K562 (cell line): Measurements from ENCODE around the gene SPINK7.

Experiments used
- HMG20B ChIP-seq: fragments of 250-450 bp; sonication (Bioruptor Pico); IDR thresholded peaks from 2 replicates; pipeline ENCODE4 v1.5.0; 2021; ENCODE audit warnings: mild to moderate bottlenecking
- JUN ChIP-seq, 2 experiments: sonication (generic) in 1 of 2; formaldehyde crosslinking in 1 of 2; IDR thresholded peaks; 2 replicates each; pipeline versions ENCODE4 v1.6.1 to v1.8.0; 2012 to 2022; ENCODE audit warnings: borderline replicate concordance in 2 of 2, mild to moderate bottlenecking in 2 of 2, improper control_type of control experiment in 1 of 2, low read depth in 1 of 2, low read length in 1 of 2, missing genetic modification reagents in 1 of 2
- L3MBTL2 ChIP-seq: fragments of 450-650 bp; IDR thresholded peaks from 2 replicates; pipeline ENCODE4 v1.6.1; 2016; ENCODE audit warnings: mild to moderate bottlenecking, moderate library complexity
- MAZ ChIP-seq, 2 experiments: fragments of 450-650 bp in 1 of 2; sonication (generic) in 1 of 2; formaldehyde crosslinking; IDR thresholded peaks in 1 of 2; conservative IDR thresholded peaks in 1 of 2; 2 replicates each; pipeline versions ENCODE4 v1.4.0 to v1.5.0; 2020; ENCODE audit warnings: mild to moderate bottlenecking in 1 of 2, missing genetic modification reagents in 1 of 2
- POLR2A ChIP-seq: fragments of 450-650 bp; conservative IDR thresholded peaks from 2 replicates; pipeline ENCODE4 v1.6.1; 2016
- POU5F1 ChIP-seq: fragments of 150-350 bp; IDR thresholded peaks from 2 replicates; pipeline ENCODE4 v1.6.1; 2014; ENCODE audit warnings: borderline replicate concordance, low read length, low read depth, mild to moderate bottlenecking; ENCODE audit not compliant: partially characterized antibody
- PRPF4 ChIP-seq: fragments of 200-400 bp; formaldehyde crosslinking; IDR thresholded peaks from one replicate; pipeline ENCODE4 v1.6.1; 2017; ENCODE audit warnings: low read length, low read depth, mild to moderate bottlenecking; ENCODE audit not compliant: insufficient read depth, poor library complexity, severe bottlenecking
- RBM22 ChIP-seq: fragments of 200-400 bp; formaldehyde crosslinking; IDR thresholded peaks from 2 replicates; pipeline ENCODE4 v1.6.1; 2018; ENCODE audit warnings: low read length, low read depth; ENCODE audit not compliant: poor library complexity, severe bottlenecking
- TF ChIP-seq, protein P1 (sequence below), 3 experiments: IDR thresholded peaks in 2 of 3; conservative IDR thresholded peaks in 1 of 3; 2 replicates each; pipeline ENCODE4 v1.5.1; 2011 to 2012; ENCODE audit warnings: low read length in 3 of 3, mild to moderate bottlenecking in 3 of 3, control low read depth in 2 of 3, improper control_type of control experiment in 1 of 3, inconsistent platforms in 1 of 3, low read depth in 1 of 3, mixed read lengths in 1 of 3, moderate library complexity in 1 of 3; ENCODE audit not compliant: insufficient read depth in 2 of 3

DNA sequence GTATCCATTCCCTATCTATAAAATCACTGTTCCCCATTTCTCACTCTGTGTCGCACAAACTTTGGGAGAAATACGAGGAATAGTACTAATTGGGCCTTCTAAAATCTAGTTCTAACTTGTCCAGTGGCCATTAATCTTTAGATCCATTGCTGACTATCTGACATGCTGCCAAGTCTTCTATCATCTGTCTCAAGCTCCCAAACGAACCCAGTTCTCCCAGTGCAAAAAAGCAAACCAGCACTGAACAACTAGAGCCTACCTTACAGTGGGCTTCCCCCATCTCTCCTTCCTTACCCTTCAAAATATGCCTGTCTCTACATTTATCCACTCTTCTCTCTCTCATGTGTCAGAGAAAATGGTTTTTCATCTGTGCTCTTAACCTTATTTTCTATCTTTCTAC lies 3.2 kb upstream of the SPINK7 start:
- TF ChIP-seq PRPF4, result no peak
- TF ChIP-seq JUN (IDR thresholded peaks at IDR 0.05; ENCODE audit: borderline replicate concordance, low read depth, low read length), result no peak
- no peak for TF ChIP-seq JUN (CRISPR knock-in tag; IDR thresholded peaks at IDR 0.05; ENCODE audit: borderline replicate concordance)
- no peak for TF ChIP-seq HMG20B (CRISPR knock-in tag)
- TF ChIP-seq, protein P1, sequence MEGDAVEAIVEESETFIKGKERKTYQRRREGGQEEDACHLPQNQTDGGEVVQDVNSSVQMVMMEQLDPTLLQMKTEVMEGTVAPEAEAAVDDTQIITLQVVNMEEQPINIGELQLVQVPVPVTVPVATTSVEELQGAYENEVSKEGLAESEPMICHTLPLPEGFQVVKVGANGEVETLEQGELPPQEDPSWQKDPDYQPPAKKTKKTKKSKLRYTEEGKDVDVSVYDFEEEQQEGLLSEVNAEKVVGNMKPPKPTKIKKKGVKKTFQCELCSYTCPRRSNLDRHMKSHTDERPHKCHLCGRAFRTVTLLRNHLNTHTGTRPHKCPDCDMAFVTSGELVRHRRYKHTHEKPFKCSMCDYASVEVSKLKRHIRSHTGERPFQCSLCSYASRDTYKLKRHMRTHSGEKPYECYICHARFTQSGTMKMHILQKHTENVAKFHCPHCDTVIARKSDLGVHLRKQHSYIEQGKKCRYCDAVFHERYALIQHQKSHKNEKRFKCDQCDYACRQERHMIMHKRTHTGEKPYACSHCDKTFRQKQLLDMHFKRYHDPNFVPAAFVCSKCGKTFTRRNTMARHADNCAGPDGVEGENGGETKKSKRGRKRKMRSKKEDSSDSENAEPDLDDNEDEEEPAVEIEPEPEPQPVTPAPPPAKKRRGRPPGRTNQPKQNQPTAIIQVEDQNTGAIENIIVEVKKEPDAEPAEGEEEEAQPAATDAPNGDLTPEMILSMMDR (IDR thresholded peaks at IDR 0.05 in 2 of 3, conservative IDR thresholded peaks at IDR 0.05 in 1 of 3; ENCODE audit: insufficient read depth in 2 of 3, low read depth in 1 of 3, low read length in 3 of 3), result no peak
- TF ChIP-seq POLR2A, result no peak
- TF ChIP-seq RBM22, result no peak
- TF ChIP-seq POU5F1, result no peak
- no peak for TF ChIP-seq MAZ (CRISPR knock-in tag; conservative IDR thresholded peaks at IDR 0.05 in 1 of 2, IDR thresholded peaks at IDR 0.05 in 1 of 2)
- TF ChIP-seq L3MBTL2, result no peak
